K562 (cell line): ENCODE results near the gene MRPL41. TPM values are rescaled to one million over a fixed set of nuclear protein-coding genes. Genes with fewer than 3 reads are reported as not detected.

Experiments used
- HLTF ChIP-seq: fragments of 450-650 bp; IDR thresholded peaks from 2 replicates; pipeline ENCODE4 v1.6.1; 2016
- NFE2 ChIP-seq: IDR thresholded peaks from 2 replicates; pipeline ENCODE4 v1.6.1; 2014; ENCODE audit warnings: antibody characterized with exemption, low read depth
- NR2C2 ChIP-seq, 2 experiments: fragments of 200-800 bp in 1 of 2; sonication (Bioruptor generic) in 1 of 2; sonication (generic) in 1 of 2; formaldehyde crosslinking in 1 of 2; IDR thresholded peaks; 2 replicates each; pipeline versions ENCODE4 v1.6.1 to v1.8.0; 2016 to 2022; ENCODE audit warnings: mild to moderate bottlenecking in 1 of 2, missing compliant biosample characterization in 1 of 2, missing genetic modification characterization in 1 of 2, missing genetic modification reagents in 1 of 2
- ZBTB17 ChIP-seq: fragments of 450-650 bp; formaldehyde crosslinking; IDR thresholded peaks from 2 replicates; pipeline ENCODE4 v1.4.0; 2020; ENCODE audit warnings: mild to moderate bottlenecking
- ZNF12 ChIP-seq: sonication (generic); formaldehyde crosslinking; IDR thresholded peaks from 2 replicates; pipeline ENCODE4 v1.4.0; 2020; ENCODE audit warnings: mild to moderate bottlenecking, missing genetic modification reagents
- ZNF239 ChIP-seq: fragments of 250-450 bp; sonication (Bioruptor Pico); IDR thresholded peaks from 2 replicates; pipeline ENCODE4 v1.4.0; 2020; ENCODE audit warnings: mild to moderate bottlenecking
- ZNF41 ChIP-seq: fragments of 250-450 bp; sonication (Bioruptor Pico); conservative IDR thresholded peaks from 2 replicates; pipeline ENCODE4 v1.4.0; 2020; ENCODE audit warnings: mild to moderate bottlenecking
- polyA plus RNA-seq, 8 experiments: library from polyadenylated mRNA; depleted of rRNA in 4 of 8; stranded (reverse) in 5 of 8; unstranded in 3 of 8; fragments of >200 nt; fragmentation: Nextera tagmentation in 2 of 8; fragmentation: Illumina TruSeq in 1 of 8; extraction: Ambion mirVana in 2 of 8; extraction: Trizol in 1 of 8; gene quantifications; 2 replicates each; pipeline versions ENCODE4 v1.2.1 to v1.2.3, GENCODE V29; 2011 to 2014; ENCODE audit warnings: inconsistent platforms in 1 of 8, missing spikeins in 1 of 8
- total RNA-seq, 7 experiments: library from RNA; depleted of rRNA in 6 of 7; stranded (reverse); fragments of >200 nt in 6 of 7; fragmentation: Illumina TruSeq in 2 of 7; extraction: Trizol in 2 of 7; gene quantifications; 2 replicates each; pipeline versions ENCODE4 v1.2.1 to v1.2.3, GENCODE V29; 2011 to 2021; ENCODE audit warnings: low replicate concordance in 1 of 7
- TF ChIP-seq, protein P1 (sequence below): fragments of 250-450 bp; sonication (Bioruptor Pico); IDR thresholded peaks from 2 replicates; pipeline ENCODE4 v1.6.1; 2021; ENCODE audit warnings: mild to moderate bottlenecking
- TF ChIP-seq, protein P2 (sequence below): fragments of 450-650 bp; IDR thresholded peaks from 2 replicates; pipeline ENCODE4 v1.6.1; 2016; ENCODE audit warnings: mild to moderate bottlenecking, moderate library complexity
- TF ChIP-seq, protein P3 (sequence below): fragments of 450-650 bp; IDR thresholded peaks from 2 replicates; pipeline ENCODE4 v1.7.0; 2016; ENCODE audit warnings: borderline replicate concordance

The MRPL41 gene
- total and polyA plus RNA-seq, 9 of the 15 experiments (the other 6 are each of a cell fraction or from before 2014, with no cell fraction given), result 2.6 to 259 (median 21.6) TPM

DNA sequence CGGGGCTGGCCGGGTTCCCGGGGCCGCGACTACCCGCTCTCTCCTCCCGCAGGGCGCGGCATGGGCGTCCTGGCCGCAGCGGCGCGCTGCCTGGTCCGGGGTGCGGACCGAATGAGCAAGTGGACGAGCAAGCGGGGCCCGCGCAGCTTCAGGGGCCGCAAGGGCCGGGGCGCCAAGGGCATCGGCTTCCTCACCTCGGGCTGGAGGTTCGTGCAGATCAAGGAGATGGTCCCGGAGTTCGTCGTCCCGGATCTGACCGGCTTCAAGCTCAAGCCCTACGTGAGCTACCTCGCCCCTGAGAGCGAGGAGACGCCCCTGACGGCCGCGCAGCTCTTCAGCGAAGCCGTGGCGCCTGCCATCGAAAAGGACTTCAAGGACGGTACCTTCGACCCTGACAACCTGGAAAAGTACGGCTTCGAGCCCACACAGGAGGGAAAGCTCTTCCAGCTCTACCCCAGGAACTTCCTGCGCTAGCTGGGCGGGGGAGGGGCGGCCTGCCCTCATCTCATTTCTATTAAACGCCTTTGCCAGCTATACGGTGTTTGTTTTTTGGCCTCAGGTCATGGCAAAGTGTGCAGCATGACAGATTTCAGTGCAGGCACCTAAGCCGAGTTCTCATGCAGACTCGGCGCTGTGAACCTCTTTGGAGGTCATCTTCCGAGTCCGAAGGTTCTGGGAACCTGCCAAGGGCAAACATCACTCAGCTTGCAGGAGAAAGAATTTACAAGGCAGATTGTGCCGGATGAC, 516 bp downstream of the MRPL41 start (continued):
- TF ChIP-seq, protein P1, sequence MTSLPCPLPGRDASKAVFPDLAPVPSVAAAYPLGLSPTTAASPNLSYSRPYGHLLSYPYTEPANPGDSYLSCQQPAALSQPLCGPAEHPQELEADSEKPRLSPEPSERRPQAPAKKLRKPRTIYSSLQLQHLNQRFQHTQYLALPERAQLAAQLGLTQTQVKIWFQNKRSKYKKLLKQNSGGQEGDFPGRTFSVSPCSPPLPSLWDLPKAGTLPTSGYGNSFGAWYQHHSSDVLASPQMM, result no peak
- TF ChIP-seq, protein P2, sequence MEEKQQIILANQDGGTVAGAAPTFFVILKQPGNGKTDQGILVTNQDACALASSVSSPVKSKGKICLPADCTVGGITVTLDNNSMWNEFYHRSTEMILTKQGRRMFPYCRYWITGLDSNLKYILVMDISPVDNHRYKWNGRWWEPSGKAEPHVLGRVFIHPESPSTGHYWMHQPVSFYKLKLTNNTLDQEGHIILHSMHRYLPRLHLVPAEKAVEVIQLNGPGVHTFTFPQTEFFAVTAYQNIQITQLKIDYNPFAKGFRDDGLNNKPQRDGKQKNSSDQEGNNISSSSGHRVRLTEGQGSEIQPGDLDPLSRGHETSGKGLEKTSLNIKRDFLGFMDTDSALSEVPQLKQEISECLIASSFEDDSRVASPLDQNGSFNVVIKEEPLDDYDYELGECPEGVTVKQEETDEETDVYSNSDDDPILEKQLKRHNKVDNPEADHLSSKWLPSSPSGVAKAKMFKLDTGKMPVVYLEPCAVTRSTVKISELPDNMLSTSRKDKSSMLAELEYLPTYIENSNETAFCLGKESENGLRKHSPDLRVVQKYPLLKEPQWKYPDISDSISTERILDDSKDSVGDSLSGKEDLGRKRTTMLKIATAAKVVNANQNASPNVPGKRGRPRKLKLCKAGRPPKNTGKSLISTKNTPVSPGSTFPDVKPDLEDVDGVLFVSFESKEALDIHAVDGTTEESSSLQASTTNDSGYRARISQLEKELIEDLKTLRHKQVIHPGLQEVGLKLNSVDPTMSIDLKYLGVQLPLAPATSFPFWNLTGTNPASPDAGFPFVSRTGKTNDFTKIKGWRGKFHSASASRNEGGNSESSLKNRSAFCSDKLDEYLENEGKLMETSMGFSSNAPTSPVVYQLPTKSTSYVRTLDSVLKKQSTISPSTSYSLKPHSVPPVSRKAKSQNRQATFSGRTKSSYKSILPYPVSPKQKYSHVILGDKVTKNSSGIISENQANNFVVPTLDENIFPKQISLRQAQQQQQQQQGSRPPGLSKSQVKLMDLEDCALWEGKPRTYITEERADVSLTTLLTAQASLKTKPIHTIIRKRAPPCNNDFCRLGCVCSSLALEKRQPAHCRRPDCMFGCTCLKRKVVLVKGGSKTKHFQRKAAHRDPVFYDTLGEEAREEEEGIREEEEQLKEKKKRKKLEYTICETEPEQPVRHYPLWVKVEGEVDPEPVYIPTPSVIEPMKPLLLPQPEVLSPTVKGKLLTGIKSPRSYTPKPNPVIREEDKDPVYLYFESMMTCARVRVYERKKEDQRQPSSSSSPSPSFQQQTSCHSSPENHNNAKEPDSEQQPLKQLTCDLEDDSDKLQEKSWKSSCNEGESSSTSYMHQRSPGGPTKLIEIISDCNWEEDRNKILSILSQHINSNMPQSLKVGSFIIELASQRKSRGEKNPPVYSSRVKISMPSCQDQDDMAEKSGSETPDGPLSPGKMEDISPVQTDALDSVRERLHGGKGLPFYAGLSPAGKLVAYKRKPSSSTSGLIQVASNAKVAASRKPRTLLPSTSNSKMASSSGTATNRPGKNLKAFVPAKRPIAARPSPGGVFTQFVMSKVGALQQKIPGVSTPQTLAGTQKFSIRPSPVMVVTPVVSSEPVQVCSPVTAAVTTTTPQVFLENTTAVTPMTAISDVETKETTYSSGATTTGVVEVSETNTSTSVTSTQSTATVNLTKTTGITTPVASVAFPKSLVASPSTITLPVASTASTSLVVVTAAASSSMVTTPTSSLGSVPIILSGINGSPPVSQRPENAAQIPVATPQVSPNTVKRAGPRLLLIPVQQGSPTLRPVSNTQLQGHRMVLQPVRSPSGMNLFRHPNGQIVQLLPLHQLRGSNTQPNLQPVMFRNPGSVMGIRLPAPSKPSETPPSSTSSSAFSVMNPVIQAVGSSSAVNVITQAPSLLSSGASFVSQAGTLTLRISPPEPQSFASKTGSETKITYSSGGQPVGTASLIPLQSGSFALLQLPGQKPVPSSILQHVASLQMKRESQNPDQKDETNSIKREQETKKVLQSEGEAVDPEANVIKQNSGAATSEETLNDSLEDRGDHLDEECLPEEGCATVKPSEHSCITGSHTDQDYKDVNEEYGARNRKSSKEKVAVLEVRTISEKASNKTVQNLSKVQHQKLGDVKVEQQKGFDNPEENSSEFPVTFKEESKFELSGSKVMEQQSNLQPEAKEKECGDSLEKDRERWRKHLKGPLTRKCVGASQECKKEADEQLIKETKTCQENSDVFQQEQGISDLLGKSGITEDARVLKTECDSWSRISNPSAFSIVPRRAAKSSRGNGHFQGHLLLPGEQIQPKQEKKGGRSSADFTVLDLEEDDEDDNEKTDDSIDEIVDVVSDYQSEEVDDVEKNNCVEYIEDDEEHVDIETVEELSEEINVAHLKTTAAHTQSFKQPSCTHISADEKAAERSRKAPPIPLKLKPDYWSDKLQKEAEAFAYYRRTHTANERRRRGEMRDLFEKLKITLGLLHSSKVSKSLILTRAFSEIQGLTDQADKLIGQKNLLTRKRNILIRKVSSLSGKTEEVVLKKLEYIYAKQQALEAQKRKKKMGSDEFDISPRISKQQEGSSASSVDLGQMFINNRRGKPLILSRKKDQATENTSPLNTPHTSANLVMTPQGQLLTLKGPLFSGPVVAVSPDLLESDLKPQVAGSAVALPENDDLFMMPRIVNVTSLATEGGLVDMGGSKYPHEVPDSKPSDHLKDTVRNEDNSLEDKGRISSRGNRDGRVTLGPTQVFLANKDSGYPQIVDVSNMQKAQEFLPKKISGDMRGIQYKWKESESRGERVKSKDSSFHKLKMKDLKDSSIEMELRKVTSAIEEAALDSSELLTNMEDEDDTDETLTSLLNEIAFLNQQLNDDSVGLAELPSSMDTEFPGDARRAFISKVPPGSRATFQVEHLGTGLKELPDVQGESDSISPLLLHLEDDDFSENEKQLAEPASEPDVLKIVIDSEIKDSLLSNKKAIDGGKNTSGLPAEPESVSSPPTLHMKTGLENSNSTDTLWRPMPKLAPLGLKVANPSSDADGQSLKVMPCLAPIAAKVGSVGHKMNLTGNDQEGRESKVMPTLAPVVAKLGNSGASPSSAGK, result peak; percentile 40; the same call in 1 of the 2 replicates
- no peak for TF ChIP-seq ZNF239
- TF ChIP-seq HLTF, result peak; percentile 77
- no peak for TF ChIP-seq NFE2
- TF ChIP-seq ZNF41 (CRISPR knock-in tag), result no peak
- no peak for TF ChIP-seq ZBTB17 (CRISPR knock-in tag)
- TF ChIP-seq NR2C2 (CRISPR knock-in tag; IDR thresholded peaks at IDR 0.05), result peak; percentile 39; the same call in 1 of the 2 replicates
- peak; percentile 68 for TF ChIP-seq NR2C2 (tag; IDR thresholded peaks at IDR 0.05)
- TF ChIP-seq, protein P3, sequence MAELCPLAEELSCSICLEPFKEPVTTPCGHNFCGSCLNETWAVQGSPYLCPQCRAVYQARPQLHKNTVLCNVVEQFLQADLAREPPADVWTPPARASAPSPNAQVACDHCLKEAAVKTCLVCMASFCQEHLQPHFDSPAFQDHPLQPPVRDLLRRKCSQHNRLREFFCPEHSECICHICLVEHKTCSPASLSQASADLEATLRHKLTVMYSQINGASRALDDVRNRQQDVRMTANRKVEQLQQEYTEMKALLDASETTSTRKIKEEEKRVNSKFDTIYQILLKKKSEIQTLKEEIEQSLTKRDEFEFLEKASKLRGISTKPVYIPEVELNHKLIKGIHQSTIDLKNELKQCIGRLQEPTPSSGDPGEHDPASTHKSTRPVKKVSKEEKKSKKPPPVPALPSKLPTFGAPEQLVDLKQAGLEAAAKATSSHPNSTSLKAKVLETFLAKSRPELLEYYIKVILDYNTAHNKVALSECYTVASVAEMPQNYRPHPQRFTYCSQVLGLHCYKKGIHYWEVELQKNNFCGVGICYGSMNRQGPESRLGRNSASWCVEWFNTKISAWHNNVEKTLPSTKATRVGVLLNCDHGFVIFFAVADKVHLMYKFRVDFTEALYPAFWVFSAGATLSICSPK, result no peak
- TF ChIP-seq ZNF12 (CRISPR knock-in tag), result no peak
